Measurements from ENCODE around the gene TSPO.
"Not testable (repeated sequence)": the region's sequence is repeated elsewhere in the genome, so short reads cannot be mapped to it uniquely, and the experiment has no call there.

The TSPO gene

GRCh38 chr22:43151251-43152002, at the start of gene TSPO:
Gene TSPO, plus strand, starts transcription at chr22:43151559. Its CDS starts 7,680 bp downstream, at chr22:43159239.
- DNase-seq: peak in 1 of 2 experiments; percentile 11

- DNase-seq: not testable (repeated sequence)
Observed at GRCh38 chr22:43104056-43104625, 47.2 kb upstream of the TSPO start.

GRCh38 chr22:43104950-43105349, 46.4 kb upstream of the TSPO start:
- DNase-seq: not testable (repeated sequence)

GRCh38 chr22:43106302-43106701, 45.1 kb upstream of the TSPO start:
- DNase-seq: no peak

GRCh38 chr22:43109511-43109910, 41.8 kb upstream of the TSPO start:
- no peak for DNase-seq

- no peak for DNase-seq
Observed at GRCh38 chr22:43109921-43110443, 41.4 kb upstream of the TSPO start.

- peak in 1 of 2 experiments; percentile 22 for DNase-seq
Observed at GRCh38 chr22:43110444-43110926, 40.9 kb upstream of the TSPO start, which contains the start of gene BIK. Gene BIK, plus strand, starts transcription at chr22:43110750. Its CDS starts 13,273 bp downstream, at chr22:43124023.

- no peak for DNase-seq
Observed at GRCh38 chr22:43110927-43111623, 40.3 kb upstream of the TSPO start.

- no peak for DNase-seq
Observed at GRCh38 chr22:43113526-43114251, 37.7 kb upstream of the TSPO start.

- DNase-seq: no peak
Observed at GRCh38 chr22:43114958-43115357, 36.4 kb upstream of the TSPO start.

GRCh38 chr22:43116932-43117331, 34.4 kb upstream of the TSPO start:
- no peak for DNase-seq

GRCh38 chr22:43118024-43118849, 33.1 kb upstream of the TSPO start:
- no peak for DNase-seq

- DNase-seq: no peak
Observed at GRCh38 chr22:43118953-43119458, 32.4 kb upstream of the TSPO start.

GRCh38 chr22:43126501-43127165, 24.7 kb upstream of the TSPO start:
- no peak for DNase-seq

- no peak for DNase-seq
Observed at GRCh38 chr22:43127166-43127908, 24.0 kb upstream of the TSPO start.

GRCh38 chr22:43128116-43128515, 23.2 kb upstream of the TSPO start:
- DNase-seq: no peak

- peak; percentile 32 to 37 for DNase-seq
Observed at GRCh38 chr22:43128928-43129424, 22.4 kb upstream of the TSPO start.

- DNase-seq: no peak
Observed at GRCh38 chr22:43129426-43130425, 21.6 kb upstream of the TSPO start.

Data from NCI-H1930 (cell line).